Activated CD8-positive, alpha-beta memory T cell treated with anti-CD3 and anti-CD28 coated beads, Interleukin-2, amount 50 U/mL, for 24 hours (primary cell): ENCODE data around the gene EID3.

Experiments used
- DNase-seq: peaks from one replicate; pipeline ENCODE4 v3.0.0-alpha.2; 2020; ENCODE audit errors: extremely low read depth

The EID3 gene

GRCh38 chr12:104337030-104337558 is 33.6 kb downstream of the EID3 start:
- no peak for DNase-seq

- no peak for DNase-seq
Measured at GRCh38 chr12:104339663-104340062, 36.1 kb downstream of the EID3 start.

GRCh38 chr12:104340177-104340576 is 36.6 kb downstream of the EID3 start:
- DNase-seq, result no peak

- no peak for DNase-seq
Measured at GRCh38 chr12:104340925-104341611, 37.5 kb downstream of the EID3 start.

GRCh38 chr12:104342147-104342546 is 38.6 kb downstream of the EID3 start:
- DNase-seq, result no peak

- DNase-seq, result no peak
Measured at GRCh38 chr12:104342635-104343249, 39.2 kb downstream of the EID3 start.

- DNase-seq, result no peak
Measured at GRCh38 chr12:104344682-104345081, 41.1 kb downstream of the EID3 start.

GRCh38 chr12:104345234-104346066 is 41.9 kb downstream of the EID3 start:
- DNase-seq, result no peak

- no peak for DNase-seq
Measured at GRCh38 chr12:104347374-104348075, 44.0 kb downstream of the EID3 start.

GRCh38 chr12:104348283-104348993 is 44.9 kb downstream of the EID3 start:
- DNase-seq, result no peak

GRCh38 chr12:104348994-104349494 is 45.5 kb downstream of the EID3 start:
- no peak for DNase-seq

GRCh38 chr12:104350211-104351056 is 46.9 kb downstream of the EID3 start:
- DNase-seq, result no peak

- DNase-seq, result no peak
Measured at GRCh38 chr12:104351057-104351983, 47.8 kb downstream of the EID3 start.

- DNase-seq, result no peak
Measured at GRCh38 chr12:104352106-104352713, 48.7 kb downstream of the EID3 start.

- no peak for DNase-seq
Measured at GRCh38 chr12:104353012-104353981, 49.8 kb downstream of the EID3 start.

GRCh38 chr12:104354167-104354867 is 50.8 kb downstream of the EID3 start:
- DNase-seq, result no peak
